Adrenal gland (tissue), 12 donors: Measurements from ENCODE around the gene ZNF438. TPM values are rescaled to one million over a fixed set of nuclear protein-coding genes. Genes with fewer than 3 reads are reported as not detected.

ENCODE experiments used
- DNase-seq, 7 donors: peaks; one replicate each; pipeline ENCODE4 v3.0.0-alpha.2; 2019 to 2020
- H3K27ac ChIP-seq, 5 donors: fragments of 200-600 bp; sonication (generic) in 4 of 5; 1 replicate in 3 of 5; 2 replicates in 2 of 5; pipeline versions ENCODE4 v1.5.1 to v1.8.0; 2016 to 2020; ENCODE audit warnings: mild to moderate bottlenecking in 1 of 5
- H3K27me3 ChIP-seq: fragments of 200-600 bp; 2 replicates; pipeline ENCODE4 v1.8.0; 2021
- H3K36me3 ChIP-seq, 2 donors: fragments of 200-600 bp; replicated peaks in 1 of 2; 1 replicate in 1 of 2; 2 replicates in 1 of 2; pipeline versions ENCODE4 v1.5.1 to v1.8.0; 2018 to 2022
- H3K4me1 ChIP-seq, 2 donors: fragments of 200-600 bp; replicated peaks in 1 of 2; 1 replicate in 1 of 2; 2 replicates in 1 of 2; pipeline versions ENCODE4 v1.5.1 to v1.8.0; 2018 to 2021
- H3K4me3 ChIP-seq, 4 donors: fragments of 200-600 bp; sonication (generic) in 3 of 4; one replicate each; pipeline ENCODE4 v1.5.1; 2016 to 2018
- H3K9me3 ChIP-seq, 3 donors: fragments of 200-600 bp; sonication (generic) in 1 of 3; replicated peaks in 1 of 3; 1 replicate in 2 of 3; 2 replicates in 1 of 3; pipeline versions ENCODE4 v1.5.1 to v1.8.0; 2016 to 2021
- POLR2A ChIP-seq, 2 donors: fragments of 450-650 bp; IDR thresholded peaks; one replicate each; pipeline ENCODE4 v1.6.1; 2017; ENCODE audit warnings: antibody characterized with exemption in 2 of 2, mild to moderate bottlenecking in 2 of 2, moderate library complexity in 1 of 2
- WGBS, 4 donors: extraction: QIAGEN DNeasy Blood & Tissue Kit in 2 of 4; methylation state at CpG; one replicate each; pipeline versions ENCODE4 v1.1.5 to v1.1.7; 2013 to 2017; 5-methylcytosine and 5-hydroxymethylcytosine counted together
- intact Hi-C, 2 donors: fragments of 100-400 bp; cut with DNase I; formaldehyde crosslinking; loops; one replicate each; pipeline versions ENCODE4 v1.14.1 to v1.15.0; 2022 to 2023
- polyA plus RNA-seq, 3 donors: library from polyadenylated mRNA; stranded (reverse); fragments of 200-250 nt in 2 of 3; fragments of 350-450 nt in 1 of 3; fragmentation: Illumina TruSeq in 1 of 3; extraction: RNeasy Lipid Tissue Mini Kit (QIAGEN cat#74804) in 1 of 3; gene quantifications; one replicate each; pipeline ENCODE4 v1.2.3, GENCODE V29; 2013 to 2014
- total RNA-seq, 9 donors: library from RNA; depleted of rRNA in 4 of 9; stranded (reverse); fragments of >200 nt in 4 of 9; fragments of 120-200 nt in 1 of 9; fragmentation: NEBNext Ultra II Directional in 1 of 9; extraction: Animal tissue kit (Norgen Biotek cat#: 25700) in 1 of 9; gene quantifications; one replicate each; pipeline versions ENCODE4 v1.1.0 to v1.2.4, GENCODE V29; 2013 to 2023
- TF ChIP-seq, protein P1 (sequence below), 6 experiments: fragments of 450-650 bp in 4 of 6; fragments of 200-600 bp in 2 of 6; sonication (generic) in 1 of 6; IDR thresholded peaks; 1 replicate in 5 of 6; 2 replicates in 1 of 6; pipeline versions ENCODE4 v1.5.1 to v1.8.0; 2016 to 2021; ENCODE audit warnings: antibody characterized with exemption in 6 of 6, mild to moderate bottlenecking in 2 of 6, moderate library complexity in 1 of 6
- donor health status: healthy with polysubstance abuse.
- donor health status: Bipolar disorder and iron deficiency.
- donor health status: DM: yes; HTN: yes; CAD: no.
- donor health status: DM: no; HTN: no; CAD: no.
- donor health status: DM: no; HTN: no; CAD: no.
- donor health status: DM: yes; HTN: yes; CAD: no.

ZNF438 gene
- total and polyA plus RNA-seq, 12 donors: 3.4 to 15.5 (median 5.7) TPM

DNA sequence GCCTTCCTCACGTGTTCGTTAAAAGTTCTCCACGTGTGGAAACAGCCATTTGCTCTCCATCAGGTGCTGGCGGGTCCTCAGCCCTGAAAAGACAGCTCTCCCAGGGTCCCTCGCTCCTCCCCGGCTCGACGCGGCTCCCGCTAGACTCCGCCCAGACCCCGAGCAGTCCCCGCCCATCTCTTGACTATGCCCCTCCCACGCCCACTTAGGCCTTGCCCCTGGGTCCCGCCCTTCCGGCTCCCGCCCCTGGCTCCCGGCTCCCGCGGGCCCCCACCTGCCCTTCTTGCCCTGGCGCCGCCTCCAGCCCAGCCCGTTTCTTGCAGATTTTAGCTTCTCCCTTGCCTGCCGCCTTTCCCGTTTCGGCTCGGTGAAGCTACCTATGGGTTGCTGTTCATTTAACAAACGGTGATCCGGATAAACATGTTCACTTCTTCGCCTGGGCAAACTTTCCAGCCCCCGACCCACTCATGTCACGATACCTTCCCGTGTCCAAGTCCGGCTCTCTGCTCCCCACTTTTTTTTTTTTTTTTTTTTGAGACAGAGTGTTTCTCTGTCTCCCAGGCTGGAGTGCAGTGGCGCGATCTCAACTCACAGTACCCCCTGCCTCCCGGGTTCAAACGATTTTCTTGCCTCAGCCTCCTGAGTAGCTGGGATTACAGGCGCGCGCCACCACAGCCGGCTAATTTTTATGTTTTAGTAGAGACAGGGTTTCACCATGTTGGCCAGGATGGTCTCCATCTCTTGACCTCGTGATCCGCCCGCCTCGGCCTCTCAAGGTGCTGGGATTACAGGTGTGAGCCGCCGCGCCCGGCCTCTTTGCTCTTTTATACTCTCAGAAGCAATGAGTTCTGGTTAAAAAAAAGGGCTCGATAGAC, 830 bp upstream of the ZNF438 start:
- 26 to 44% (median 35%) methylated on average over 34 to 51 of the region's 51 CpGs for whole genome bisulfite sequencing, 4 donors
- intact Hi-C loops: loop anchor here in 1 of 2 donors (5.0 kb wide), 1 partner anchor 245 kb away; no protein-coding TSS in a partner anchor
- no peaks in the 10 kb centered on the region for H3K27me3 ChIP-seq
- DNase-seq: peak; percentile 96 to 98 (median 97)
- H3K9me3 ChIP-seq: no peaks in the 10 kb centered on the region
- H3K27ac ChIP-seq: peak overlapping the region; percentile 94 to 99 (median 96)
- no peaks in the 10 kb centered on the region for H3K36me3 ChIP-seq
- peak overlapping the region in 2 of 4 donors; percentile 52 to 77 for H3K4me3 ChIP-seq
- peaks cover 0 to 24% of the 10 kb centered on the region in 2 donors for H3K4me1 ChIP-seq
- TF ChIP-seq, protein P1, sequence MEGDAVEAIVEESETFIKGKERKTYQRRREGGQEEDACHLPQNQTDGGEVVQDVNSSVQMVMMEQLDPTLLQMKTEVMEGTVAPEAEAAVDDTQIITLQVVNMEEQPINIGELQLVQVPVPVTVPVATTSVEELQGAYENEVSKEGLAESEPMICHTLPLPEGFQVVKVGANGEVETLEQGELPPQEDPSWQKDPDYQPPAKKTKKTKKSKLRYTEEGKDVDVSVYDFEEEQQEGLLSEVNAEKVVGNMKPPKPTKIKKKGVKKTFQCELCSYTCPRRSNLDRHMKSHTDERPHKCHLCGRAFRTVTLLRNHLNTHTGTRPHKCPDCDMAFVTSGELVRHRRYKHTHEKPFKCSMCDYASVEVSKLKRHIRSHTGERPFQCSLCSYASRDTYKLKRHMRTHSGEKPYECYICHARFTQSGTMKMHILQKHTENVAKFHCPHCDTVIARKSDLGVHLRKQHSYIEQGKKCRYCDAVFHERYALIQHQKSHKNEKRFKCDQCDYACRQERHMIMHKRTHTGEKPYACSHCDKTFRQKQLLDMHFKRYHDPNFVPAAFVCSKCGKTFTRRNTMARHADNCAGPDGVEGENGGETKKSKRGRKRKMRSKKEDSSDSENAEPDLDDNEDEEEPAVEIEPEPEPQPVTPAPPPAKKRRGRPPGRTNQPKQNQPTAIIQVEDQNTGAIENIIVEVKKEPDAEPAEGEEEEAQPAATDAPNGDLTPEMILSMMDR (IDR thresholded peaks at IDR 0.05): no peak
- peak; percentile 1 to 45 for TF ChIP-seq POLR2A (IDR thresholded peaks at IDR 0.05)

DNA sequence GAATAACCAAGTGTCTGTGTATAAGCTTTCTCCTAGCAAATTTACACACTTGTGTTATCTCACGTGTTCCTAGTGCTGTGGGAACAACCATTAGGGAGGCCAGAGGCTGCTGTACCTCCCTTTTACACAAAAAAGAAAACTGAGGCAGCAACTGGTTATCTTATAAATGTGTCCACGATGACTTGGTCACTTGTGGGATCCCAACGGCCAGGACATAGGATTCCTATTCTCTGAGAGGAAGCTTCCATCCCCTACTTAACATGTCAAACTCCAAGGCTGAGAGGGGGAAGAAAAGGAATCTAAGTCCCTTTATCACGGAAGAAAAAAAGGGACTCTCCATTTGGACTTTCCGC, 484 bp downstream of the ZNF438 start:
- intact Hi-C loops: loop anchor here in 1 of 2 donors (5.0 kb wide), 1 partner anchor 244 kb away; no protein-coding TSS in a partner anchor
- peaks cover 0 to 24% of the 10 kb centered on the region in 2 donors for H3K4me1 ChIP-seq

DNA sequence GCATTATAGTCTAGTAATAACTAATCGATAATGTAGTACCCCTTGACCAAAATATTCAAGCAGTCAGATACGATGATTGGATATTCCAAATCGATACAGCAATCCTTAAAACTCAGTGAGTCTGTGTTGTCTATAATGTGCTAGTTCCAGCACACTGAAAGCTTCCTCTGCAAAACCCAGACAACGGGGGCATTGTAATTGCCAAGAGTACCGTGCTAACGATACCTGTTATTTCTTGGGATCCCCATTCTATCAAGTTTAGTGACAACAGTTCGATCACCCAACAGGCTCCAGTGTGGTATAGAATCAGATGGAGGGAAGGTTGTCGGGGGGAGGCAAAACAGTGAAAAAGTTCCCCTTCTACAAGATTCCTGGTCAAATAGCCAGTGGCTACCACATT, 865 bp downstream of the ZNF438 start:
- Histone ChIP-seq H3K36me3 (no peaks in the 10 kb centered on the region), H3K9me3 (no peaks in the 10 kb centered on the region), H3K4me1 (peaks cover 0 to 24% of the 10 kb centered on the region in 2 donors), H3K4me3 (peak overlapping the region in 2 of 4 donors; percentile 52 to 77), H3K27me3 (no peaks in the 10 kb centered on the region), H3K27ac (peak overlapping the region in 4 of 5 donors; percentile 96 to 99 (median 96))
- WGBS, 4 donors: 77 to 89% (median 89%) methylated on average over 8 of the region's 8 CpGs
- TF ChIP-seq, protein P1 (IDR thresholded peaks at IDR 0.05): no peak
- TF ChIP-seq POLR2A (IDR thresholded peaks at IDR 0.05): no peak
- DNase-seq: no peak
- intact Hi-C loops: loop anchor here in 1 of 2 donors (5.0 kb wide), 1 partner anchor 243 kb away; no protein-coding TSS in a partner anchor

More for the DNA sequence above, 484 bp downstream of the ZNF438 start:
- Histone ChIP-seq H3K27ac (peak overlapping the region; percentile 94 to 99 (median 96)), H3K4me3 (peak overlapping the region in 2 of 4 donors; percentile 52 to 77), H3K9me3 (no peaks in the 10 kb centered on the region), H3K36me3 (no peaks in the 10 kb centered on the region), H3K27me3 (no peaks in the 10 kb centered on the region)
- no peak for TF ChIP-seq POLR2A (IDR thresholded peaks at IDR 0.05)
- TF ChIP-seq, protein P1 (IDR thresholded peaks at IDR 0.05): no peak
- WGBS, 4 donors: 7 to 15% (median 11%) methylated on average over 5 of the region's 5 CpGs
- no peak for DNase-seq

GRCh38 chr10:31030260-31030659, 1.4 kb downstream of the ZNF438 start:
- H3K4me3 ChIP-seq: no peak overlapping the region
- H3K27me3 ChIP-seq: no peaks in the 10 kb centered on the region
- WGBS, 4 donors: 55 to 58% (median 56%) methylated on average over 8 of the region's 8 CpGs
- no peak for DNase-seq
- H3K36me3 ChIP-seq: no peaks in the 10 kb centered on the region
- intact Hi-C loops: loop anchor here in 1 of 2 donors (5.0 kb wide), 1 partner anchor 243 kb away; no protein-coding TSS in a partner anchor
- no peaks in the 10 kb centered on the region for H3K9me3 ChIP-seq
- peaks cover 0 to 24% of the 10 kb centered on the region in 2 donors for H3K4me1 ChIP-seq
- no peak overlapping the region for H3K27ac ChIP-seq
- no peak for TF ChIP-seq POLR2A (IDR thresholded peaks at IDR 0.05)
- TF ChIP-seq, protein P1 (IDR thresholded peaks at IDR 0.05): no peak
